ENCODE results near the gene CTNNBL1. TPM values are rescaled to one million over a fixed set of nuclear protein-coding genes. Genes with fewer than 3 reads are reported as not detected.
A peak's percentile ranks its signal among the peaks of the same experiment; 100 is the strongest.

Gene CTNNBL1
- total RNA-seq, 2 donors from 2014 or later, result 49.8 to 58.6 TPM

GRCh38 chr20:37729909-37730308 lies 36.1 kb downstream of the CTNNBL1 start:
- DNase-seq, result no peak
- intact Hi-C loops (cut with DNase I), result no loop called here
- no peak for ATAC-seq

GRCh38 chr20:37733416-37733815 lies 39.6 kb downstream of the CTNNBL1 start:
- no peak for ATAC-seq
- intact Hi-C loops (cut with DNase I), result no loop called here
- no peak for DNase-seq

DNA sequence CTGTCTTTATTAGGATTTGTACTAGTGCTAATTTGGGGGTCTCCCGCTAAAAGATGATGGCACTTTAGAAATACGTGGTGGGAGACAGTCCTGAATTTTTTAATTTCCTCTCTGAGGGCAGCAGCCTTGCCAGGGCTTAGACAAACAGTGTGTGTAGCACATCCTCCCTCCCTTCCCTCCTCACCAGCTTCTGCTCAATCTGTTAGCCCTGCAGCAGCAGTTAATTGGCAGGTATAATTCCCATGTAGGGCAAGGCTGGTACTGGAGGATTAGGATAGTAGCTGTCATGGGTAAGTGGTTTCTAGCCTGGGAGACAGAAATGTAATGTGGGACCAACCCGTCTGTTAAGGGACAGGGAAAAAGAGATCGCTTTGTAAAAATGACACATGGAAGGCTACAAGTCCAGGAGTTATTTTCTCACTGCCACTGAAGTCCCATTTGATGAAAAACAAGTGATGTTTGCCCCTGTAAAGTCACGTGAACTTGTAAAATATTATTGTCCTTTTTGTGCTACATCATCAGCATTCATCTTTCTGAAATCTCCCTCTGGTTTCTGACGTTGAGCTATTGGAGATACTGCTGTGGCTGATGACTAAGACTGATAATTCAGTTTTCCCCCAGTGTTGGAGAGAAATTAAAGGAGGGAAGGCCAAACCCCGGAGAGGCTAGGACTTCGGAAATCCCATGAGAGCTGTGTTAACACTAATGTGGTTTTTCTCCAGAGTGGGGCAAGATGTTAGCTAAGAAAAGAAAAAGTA lies 40.6 kb downstream of the CTNNBL1 start:
- ATAC-seq, result peak; percentile 22 to 69
- intact Hi-C loops (cut with DNase I), result no loop called here

GRCh38 chr20:37735541-37735940 lies 41.7 kb downstream of the CTNNBL1 start:
- no peak for DNase-seq
- intact Hi-C loops (cut with DNase I), result no loop called here
- no peak for ATAC-seq

More for the DNA sequence above, 40.6 kb downstream of the CTNNBL1 start:
- no peak for DNase-seq

GRCh38 chr20:37736132-37736531 lies 42.3 kb downstream of the CTNNBL1 start:
- DNase-seq (no peak), ATAC-seq (no peak)
- intact Hi-C loops (cut with DNase I), result no loop called here

- intact Hi-C loops (cut with DNase I), result no loop called here
- ATAC-seq, result no peak
- no peak for DNase-seq
Observed at GRCh38 chr20:37737826-37738420, 44.1 kb downstream of the CTNNBL1 start.

- intact Hi-C loops (cut with DNase I), result no loop called here
- ATAC-seq (no peak), DNase-seq (no peak)
Observed at GRCh38 chr20:37741055-37741454, 47.2 kb downstream of the CTNNBL1 start.

GRCh38 chr20:37741570-37741969 lies 47.7 kb downstream of the CTNNBL1 start:
- DNase-seq (no peak), ATAC-seq (no peak)
- intact Hi-C loops (cut with DNase I), result no loop called here

- no peak for ATAC-seq
- intact Hi-C loops (cut with DNase I), result no loop called here
- DNase-seq, result no peak
Observed at GRCh38 chr20:37742131-37742530, 48.3 kb downstream of the CTNNBL1 start.

DNA sequence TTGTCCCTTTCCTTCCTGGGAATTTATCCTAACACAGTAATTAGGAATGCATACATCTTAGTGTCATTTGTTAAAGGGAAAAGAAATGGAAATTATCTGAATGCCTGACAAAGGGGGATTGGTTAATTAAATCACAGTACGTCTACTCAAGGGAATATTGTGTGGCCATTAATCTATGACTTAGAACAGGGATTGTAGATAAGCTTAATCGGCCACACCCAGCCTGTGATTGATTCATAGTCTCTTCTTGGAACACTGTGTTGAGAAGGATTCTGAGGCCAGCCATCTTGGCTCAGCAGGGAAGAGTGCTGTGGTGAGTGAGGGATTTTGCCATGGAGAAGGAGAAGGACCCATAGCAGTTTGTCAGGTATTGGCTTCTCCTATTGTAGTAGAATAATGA lies 50.5 kb downstream of the CTNNBL1 start:
- ATAC-seq, result no peak
- intact Hi-C loops (cut with DNase I), result no loop called here

DNA sequence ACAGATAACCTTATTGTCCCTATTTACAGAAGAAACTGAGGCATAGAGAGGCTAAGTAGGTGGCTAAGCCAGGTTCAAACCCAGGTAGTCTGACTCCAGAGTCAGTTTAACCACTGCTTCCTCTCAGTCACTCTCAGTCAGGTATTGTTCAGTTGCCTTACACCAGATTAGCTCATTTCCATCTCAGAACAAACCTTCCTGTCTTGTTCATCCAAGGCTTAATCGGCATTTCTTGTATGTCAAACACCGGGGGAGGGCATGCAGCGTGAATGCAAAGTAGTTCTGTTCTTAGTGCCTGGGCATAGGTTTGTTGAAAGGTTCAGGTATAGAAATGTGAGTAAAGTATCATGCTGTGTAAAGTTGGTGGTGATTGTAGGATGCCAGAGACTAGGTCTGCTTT lies 51.7 kb downstream of the CTNNBL1 start:
- ATAC-seq, result no peak

More for the DNA sequence above, 50.5 kb downstream of the CTNNBL1 start:
- DNase-seq, result no peak

DNA sequence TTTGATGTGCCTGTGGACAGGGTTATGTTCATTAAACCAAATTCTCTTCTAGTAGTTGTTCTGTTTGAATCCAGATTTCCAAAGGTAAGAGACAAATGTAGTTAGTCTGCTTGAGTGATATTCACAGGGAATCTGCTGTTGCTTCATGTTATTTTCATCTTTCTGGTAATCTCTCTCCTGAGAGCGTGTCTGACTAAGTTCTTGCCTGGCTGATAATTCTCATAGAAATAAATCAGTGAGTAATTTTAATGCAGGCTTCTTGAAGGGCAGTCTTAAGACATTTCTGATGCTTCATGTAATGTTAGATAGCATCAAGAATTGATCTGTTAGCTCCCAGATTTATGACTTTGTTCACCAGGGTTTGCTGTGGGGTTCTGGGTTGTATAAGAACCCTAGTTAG lies 54.2 kb downstream of the CTNNBL1 start:
- ATAC-seq (no peak), DNase-seq (no peak)
- intact Hi-C loops (cut with DNase I), result no loop called here

More for the DNA sequence above, 51.7 kb downstream of the CTNNBL1 start:
- intact Hi-C loops (cut with DNase I), result no loop called here
- no peak for DNase-seq

DNA sequence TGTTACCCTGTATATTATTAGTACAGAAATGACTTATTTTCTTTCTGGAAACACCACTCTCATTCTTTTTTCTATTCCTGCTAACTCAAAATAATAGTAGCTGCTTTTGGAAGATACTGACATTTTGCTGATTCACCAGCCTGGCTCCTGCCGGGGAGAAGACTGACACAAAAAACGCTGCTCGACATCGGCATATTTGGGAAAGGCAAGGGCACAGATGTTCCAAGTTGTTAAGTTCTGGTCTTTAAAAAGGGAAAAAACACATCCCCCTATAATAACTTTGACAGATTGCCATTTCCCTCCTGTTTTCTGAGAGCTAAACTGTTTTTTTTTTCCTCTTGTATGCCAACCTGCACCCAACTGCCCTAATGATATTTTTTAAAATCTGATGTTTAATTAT lies 55.4 kb downstream of the CTNNBL1 start:
- no peak for DNase-seq
- intact Hi-C loops (cut with DNase I), result no loop called here
- ATAC-seq, result no peak

DNA sequence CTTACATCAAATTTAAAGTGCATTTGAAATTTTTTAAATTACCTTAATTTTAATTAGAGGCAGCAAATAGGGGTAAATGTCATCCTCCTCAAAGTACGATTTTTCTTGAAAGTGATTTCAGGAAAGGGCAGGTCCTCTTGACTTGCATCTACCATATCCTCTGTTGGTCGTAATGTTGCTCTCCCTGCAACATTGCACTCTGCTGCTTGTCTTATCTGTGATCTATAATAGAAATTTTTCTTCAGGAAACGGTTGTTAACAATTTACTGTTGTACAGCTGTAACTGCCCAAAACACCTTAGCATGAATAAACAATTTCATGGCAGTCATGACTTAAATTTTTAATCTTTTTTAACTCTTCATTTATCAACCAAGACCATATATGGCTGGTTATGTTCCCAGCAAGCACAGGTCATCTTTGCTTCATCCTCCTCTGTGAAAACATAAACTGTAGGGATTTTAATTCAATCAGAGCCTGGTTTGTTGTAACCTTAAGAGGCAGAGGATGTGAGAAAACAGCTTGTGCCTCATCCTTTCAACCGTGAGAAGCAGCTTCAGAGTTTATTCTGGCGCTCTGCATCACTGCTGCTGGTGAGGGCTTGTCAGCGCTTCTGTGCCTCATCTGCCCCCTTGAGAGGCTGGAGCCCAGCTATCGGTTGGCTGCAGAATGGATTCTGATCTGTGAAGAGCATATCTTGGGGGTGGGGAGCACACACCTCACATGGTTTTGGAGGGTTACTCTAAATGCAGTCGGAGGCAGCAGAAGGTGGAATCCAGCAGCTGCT lies 56.0 kb downstream of the CTNNBL1 start:
- peak; percentile 38 to 53 for ATAC-seq
- intact Hi-C loops (cut with DNase I), result loop anchor here in 1 of 2 donors (10.0 kb wide), 1 partner anchor 95 kb away; no protein-coding TSS in a partner anchor
- DNase-seq, result no peak

DNA sequence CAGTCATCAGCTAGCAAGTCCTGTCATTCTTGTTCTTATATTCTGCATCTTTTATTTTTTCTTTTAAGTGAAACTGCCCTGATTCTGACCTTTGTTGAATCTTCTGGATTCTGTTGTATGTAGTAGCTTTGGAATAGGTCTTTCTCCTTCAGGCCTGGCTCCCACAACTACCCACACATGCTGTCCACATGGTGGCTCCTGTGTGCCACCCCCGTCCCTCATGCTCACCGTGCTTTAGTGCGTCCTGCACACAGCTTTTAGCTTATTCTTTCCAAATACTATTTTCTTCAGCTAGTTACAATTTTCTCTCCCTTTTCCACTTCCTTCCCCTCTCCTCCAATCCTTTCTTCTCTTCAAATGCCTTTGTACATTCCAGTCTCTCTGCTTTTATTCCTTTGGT lies 61.8 kb downstream of the CTNNBL1 start:
- intact Hi-C loops (cut with DNase I), result loop anchor here in 1 of 2 donors (5.0 to 10.0 kb wide), 2 partner anchors 101 to 142 kb away; no protein-coding TSS in a partner anchor
- no peak for DNase-seq
- peak; percentile 45 to 81 for ATAC-seq

- no peak for DNase-seq
- intact Hi-C loops (cut with DNase I), result loop anchor here in 1 of 2 donors (5.0 to 10.0 kb wide), 2 partner anchors 101 to 141 kb away; no protein-coding TSS in a partner anchor
- ATAC-seq, result no peak
Observed at GRCh38 chr20:37756234-37756633, 62.4 kb downstream of the CTNNBL1 start.

DNA sequence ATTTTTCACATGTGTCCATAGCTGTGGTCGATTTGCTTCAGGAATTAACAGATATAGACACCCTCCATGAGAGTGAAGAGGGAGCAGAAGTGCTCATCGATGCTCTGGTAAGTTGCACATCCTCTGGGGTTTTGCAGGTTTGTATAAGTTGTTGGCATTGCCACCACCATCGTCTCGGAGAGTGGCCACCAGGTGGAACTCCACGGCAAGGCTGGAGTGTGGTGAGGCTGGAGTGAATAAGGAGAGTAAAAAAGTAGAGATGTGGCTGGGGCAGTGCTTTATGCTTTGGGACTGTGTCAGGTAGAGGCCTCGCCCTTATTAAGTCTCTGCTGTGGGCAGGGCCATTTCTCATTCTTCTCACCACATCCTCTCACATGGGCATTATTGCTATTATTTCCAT lies 63.7 kb downstream of the CTNNBL1 start:
- no peak for ATAC-seq
- DNase-seq, result no peak
- intact Hi-C loops (cut with DNase I), result loop anchor here in 1 of 2 donors (5.0 to 10.0 kb wide), 2 partner anchors 103 to 140 kb away; no protein-coding TSS in a partner anchor

- intact Hi-C loops (cut with DNase I), result loop anchor here in 1 of 2 donors (5.0 to 10.0 kb wide), 2 partner anchors 104 to 139 kb away; no protein-coding TSS in a partner anchor
- DNase-seq, result peak; percentile 22
- ATAC-seq, result peak; percentile 17 to 37
Observed at GRCh38 chr20:37758332-37758731, 64.5 kb downstream of the CTNNBL1 start.

DNA sequence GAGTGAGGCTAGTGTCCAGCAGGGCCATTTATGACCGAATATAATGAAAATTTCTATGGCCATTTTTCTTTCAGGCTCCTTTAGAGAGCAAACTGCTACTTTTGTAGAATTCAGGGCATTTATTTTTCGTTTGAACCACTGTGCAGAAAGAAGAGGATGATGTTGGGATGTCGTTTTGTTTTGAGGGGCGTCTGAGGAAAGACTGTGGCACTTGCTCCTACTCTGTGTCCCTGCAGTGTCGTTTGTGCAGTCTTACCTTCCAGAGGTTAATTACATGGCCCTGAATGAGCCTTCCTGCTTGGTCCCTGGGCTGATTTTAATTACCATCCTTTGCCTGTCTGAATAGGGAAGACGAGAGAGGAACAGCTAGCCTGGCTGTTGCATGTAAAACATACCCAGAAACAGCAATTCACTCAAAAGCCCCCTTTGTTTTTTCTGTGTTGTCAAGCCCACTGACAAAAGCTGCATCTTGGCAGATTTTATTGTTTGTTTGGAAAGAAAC lies 65.3 kb downstream of the CTNNBL1 start:
- no peak for ATAC-seq
- intact Hi-C loops (cut with DNase I), result loop anchor here in 1 of 2 donors (5.0 to 10.0 kb wide), 2 partner anchors 104 to 138 kb away; no protein-coding TSS in a partner anchor
- no peak for DNase-seq

All from left cardiac atrium (tissue), 4 donors.